Endothelial cell of umbilical vein (primary cell): ENCODE results near the gene CIITA. TPM values are rescaled to one million over a fixed set of nuclear protein-coding genes. Genes with fewer than 3 reads are reported as not detected.

Experiments used
- BruUV-seq: library from RNA; stranded (reverse); fragments of 400-500 nt; replicated peaks from 2 replicates; lab custom pipeline; 2021; lab: Mats Ljungman, UMichigan
- CTCF ChIA-PET: fragments of 300-600, 350-600 bp; sonication (Branson Sonifier 250); formaldehyde crosslinking; loops from one replicate; lab custom pipeline; 2021; ENCODE audit warnings: antibody characterized with exemption, inconsistent platforms; lab: Charles Lee
- POLR2A ChIA-PET: fragments of 300-600, 350-600 bp; sonication (Branson Sonifier 250); formaldehyde crosslinking; loops from one replicate; lab custom pipeline; 2021; ENCODE audit warnings: antibody characterized with exemption, inconsistent platforms; lab: Charles Lee
- DNase-seq: peaks from one replicate; pipeline ENCODE4 v3.0.0-alpha.2; 2011; ENCODE audit warnings: low read depth, low spot score
- FAIRE-seq: peaks from 2 replicates; lab custom pipeline; 2011; peaks lifted over from hg19 to GRCh38; lab: Jason Lieb, UNC
- H2AFZ ChIP-seq: 2 replicates; pipeline ENCODE4 v1.6.0; 2012; ENCODE audit warnings: low read depth, low read length, control low read depth, inconsistent platforms
- H3K27ac ChIP-seq: 2 replicates; pipeline ENCODE4 v1.5.1; 2011; ENCODE audit warnings: low read depth, mild to moderate bottlenecking, control low read depth, low read length, moderate library complexity; ENCODE audit not compliant: insufficient read depth
- H3K27me3 ChIP-seq, 2 experiments: 2 replicates each; pipeline versions ENCODE4 v1.6.0 to v1.6.1; 2011; ENCODE audit warnings: low read length in 2 of 2, mixed read lengths in 1 of 2; ENCODE audit not compliant: control insufficient read depth in 2 of 2, insufficient read depth in 2 of 2
- H3K36me3 ChIP-seq, 2 experiments: 2 replicates in 1 of 2; 3 replicates in 1 of 2; pipeline ENCODE4 v1.5.1; 2011; ENCODE audit warnings: low read length in 2 of 2, mild to moderate bottlenecking in 1 of 2, moderate library complexity in 1 of 2; ENCODE audit not compliant: control insufficient read depth in 2 of 2, insufficient read depth in 2 of 2; ENCODE audit errors: extremely low read depth in 1 of 2
- H3K4me1 ChIP-seq: 3 replicates; pipeline ENCODE4 v1.5.1; 2011; ENCODE audit warnings: mild to moderate bottlenecking, low read length; ENCODE audit not compliant: control insufficient read depth, insufficient read depth; ENCODE audit errors: extremely low read depth
- H3K4me2 ChIP-seq: 2 replicates; pipeline ENCODE4 v1.6.1; 2011; ENCODE audit warnings: low read length, control low read depth, mixed read lengths; ENCODE audit not compliant: insufficient read depth
- H3K4me3 ChIP-seq, 3 experiments: fragments of 200-600 bp in 1 of 3; sonication (generic), shearing (Covaris generic) in 1 of 3; replicated peaks in 1 of 3; 2 replicates each; pipeline ENCODE4 v1.5.1; 2011 to 2016; ENCODE audit warnings: control low read depth in 3 of 3, low read length in 3 of 3, mild to moderate bottlenecking in 2 of 3, inconsistent platforms in 1 of 3, low read depth in 1 of 3, moderate library complexity in 1 of 3; ENCODE audit not compliant: insufficient read depth in 1 of 3
- H3K79me2 ChIP-seq: 2 replicates; pipeline ENCODE4 v1.6.0; 2012; ENCODE audit warnings: low read length, inconsistent platforms; ENCODE audit not compliant: control insufficient read depth, insufficient read depth
- H3K9ac ChIP-seq: replicated peaks from 2 replicates; pipeline ENCODE3; 2011; ENCODE audit warnings: low read length, control low read depth; ENCODE audit not compliant: insufficient read depth; ENCODE audit errors: extremely low read depth
- H3K9me1 ChIP-seq: replicated peaks from 3 replicates; pipeline ENCODE4 v1.6.0; 2011; ENCODE audit warnings: mild to moderate bottlenecking, low read length; ENCODE audit not compliant: control insufficient read depth, insufficient read depth; ENCODE audit errors: extremely low read depth
- H3K9me3 ChIP-seq: replicated peaks from 2 replicates; pipeline ENCODE4 v1.5.1; 2012; ENCODE audit warnings: low read length, inconsistent platforms; ENCODE audit not compliant: control insufficient read depth, insufficient read depth
- H4K20me1 ChIP-seq: replicated peaks from 2 replicates; pipeline ENCODE3; 2011; ENCODE audit warnings: mild to moderate bottlenecking, low read length; ENCODE audit not compliant: control insufficient read depth, insufficient read depth; ENCODE audit errors: extremely low read depth
- CTCF ChIP-seq, 2 donors: IDR thresholded peaks; 1 replicate in 1 of 2; 2 replicates in 1 of 2; pipeline ENCODE4 v1.5.1; 2011; ENCODE audit warnings: low read length in 2 of 2, mild to moderate bottlenecking in 2 of 2, moderate library complexity in 2 of 2, control low read depth in 1 of 2, inconsistent platforms in 1 of 2, low read depth in 1 of 2; ENCODE audit not compliant: insufficient read depth in 1 of 2; ENCODE audit errors: extremely low read depth in 1 of 2
- EZH2 ChIP-seq: IDR thresholded peaks from 2 replicates; pipeline ENCODE4 v1.6.1; 2012; ENCODE audit warnings: borderline replicate concordance, low read depth, mild to moderate bottlenecking, moderate library complexity, low read length, inconsistent platforms; ENCODE audit not compliant: severe bottlenecking
- FOS ChIP-seq: IDR thresholded peaks from 2 replicates; pipeline ENCODE4 v1.6.1; 2011; ENCODE audit warnings: mild to moderate bottlenecking, low read length, moderate library complexity, borderline replicate concordance; ENCODE audit not compliant: insufficient read depth
- GATA2 ChIP-seq: IDR thresholded peaks from 2 replicates; pipeline ENCODE4 v1.7.0; 2011; ENCODE audit warnings: low read depth, mild to moderate bottlenecking, moderate library complexity, mixed read lengths, low read length; ENCODE audit not compliant: insufficient read length, insufficient read depth
- JUN ChIP-seq: IDR thresholded peaks from 2 replicates; pipeline ENCODE4 v1.6.1; 2011; ENCODE audit warnings: borderline replicate concordance, low read depth; ENCODE audit not compliant: insufficient read length, insufficient read depth
- MAX ChIP-seq: IDR thresholded peaks from 2 replicates; pipeline ENCODE4 v1.6.1; 2011; ENCODE audit not compliant: insufficient read depth, insufficient read length
- MYC ChIP-seq: IDR thresholded peaks from one replicate; pipeline ENCODE4 v1.6.1; 2011; ENCODE audit warnings: mild to moderate bottlenecking, low read depth, low read length
- POLR2A ChIP-seq: IDR thresholded peaks from 2 replicates; pipeline ENCODE4 v1.6.1; 2012; ENCODE audit warnings: low read depth, mild to moderate bottlenecking, control low read depth, low read length
- POLR2AphosphoS5 ChIP-seq: IDR thresholded peaks from 2 replicates; pipeline ENCODE4 v1.6.1; 2012; ENCODE audit warnings: low read depth, mild to moderate bottlenecking, control low read depth, low read length, moderate library complexity; ENCODE audit not compliant: insufficient read depth
- dilution Hi-C: fragments of 300-500 bp; cut with MboI; formaldehyde crosslinking; loops from one replicate; pipeline ENCODE4 v1.15.0; 2019; ENCODE audit warnings: low sequenced_read_pairs; ENCODE audit not compliant: extremely low pct_ligation_motif_present
- intact Hi-C: fragments of 100-400 bp; cut with micrococcal nuclease; formaldehyde crosslinking; loops from one replicate; pipeline ENCODE4 v1.10.0; 2022
- polyA plus RNA-seq, 4 experiments: library from polyadenylated mRNA; depleted of rRNA in 3 of 4; stranded (reverse) in 3 of 4; unstranded in 1 of 4; fragments of >200 nt; gene quantifications; 2 replicates each; pipeline versions ENCODE4 v1.2.1 to v1.2.3, GENCODE V29; 2011 to 2012; ENCODE audit warnings: missing spikeins in 1 of 4
- total RNA-seq: library from RNA; stranded (reverse); gene quantifications from 2 replicates; pipeline ENCODE4 v1.2.3, GENCODE V29; 2021

CIITA gene
- total and polyA plus RNA-seq, 2 donors (not counting 3 experiments of a cell fraction or from before 2014, with no cell fraction given): not detected

GRCh38 chr16:10902999-10903398 lies 26.0 kb downstream of the CIITA start:
- ChIA-PET POLR2A (no interaction called here), CTCF (no interaction called here)
- Histone ChIP-seq H3K9me1 (no peaks in the 10 kb centered on the region), H3K36me3 (no peaks in the 10 kb centered on the region), H3K4me2 (no peak overlapping the region), H3K9ac (no peak overlapping the region), H3K9me3 (no peaks in the 10 kb centered on the region), H3K4me1 (no peaks in the 10 kb centered on the region), H3K4me3 (no peak overlapping the region), H3K79me2 (no peaks in the 10 kb centered on the region), H3K27ac (no peak overlapping the region), H4K20me1 (no peaks in the 10 kb centered on the region), H3K27me3 (no peaks in the 10 kb centered on the region), H2AFZ (no peak overlapping the region)
- dilution Hi-C loops (no loop called here), intact Hi-C loops (no loop called here)
- no peak for TF ChIP-seq JUN
- no peak for TF ChIP-seq FOS
- TF ChIP-seq MYC: no peak
- no peak for TF ChIP-seq POLR2A
- no peak for TF ChIP-seq GATA2
- TF ChIP-seq CTCF (IDR thresholded peaks at IDR 0.05; ENCODE audit: extremely low read depth in 1 of 2, insufficient read depth in 1 of 2, low read depth in 1 of 2, low read length in 2 of 2): no peak
- TF ChIP-seq EZH2: no peak
- no peak for TF ChIP-seq POLR2AphosphoS5
- no peak for TF ChIP-seq MAX
- DNase-seq (no peak), FAIRE-seq (no peak)
- BruUV-seq: no TSS peak
